GM21390 (cell line): ENCODE results near the gene RPS6KA4.

Experiments used
- ATAC-seq: cut with Tn5 transposase; IDR thresholded peaks from one replicate; pipeline ENCODE4 v1.9.1; 2021; ENCODE audit not compliant: unreplicated experiment

Gene RPS6KA4

DNA sequence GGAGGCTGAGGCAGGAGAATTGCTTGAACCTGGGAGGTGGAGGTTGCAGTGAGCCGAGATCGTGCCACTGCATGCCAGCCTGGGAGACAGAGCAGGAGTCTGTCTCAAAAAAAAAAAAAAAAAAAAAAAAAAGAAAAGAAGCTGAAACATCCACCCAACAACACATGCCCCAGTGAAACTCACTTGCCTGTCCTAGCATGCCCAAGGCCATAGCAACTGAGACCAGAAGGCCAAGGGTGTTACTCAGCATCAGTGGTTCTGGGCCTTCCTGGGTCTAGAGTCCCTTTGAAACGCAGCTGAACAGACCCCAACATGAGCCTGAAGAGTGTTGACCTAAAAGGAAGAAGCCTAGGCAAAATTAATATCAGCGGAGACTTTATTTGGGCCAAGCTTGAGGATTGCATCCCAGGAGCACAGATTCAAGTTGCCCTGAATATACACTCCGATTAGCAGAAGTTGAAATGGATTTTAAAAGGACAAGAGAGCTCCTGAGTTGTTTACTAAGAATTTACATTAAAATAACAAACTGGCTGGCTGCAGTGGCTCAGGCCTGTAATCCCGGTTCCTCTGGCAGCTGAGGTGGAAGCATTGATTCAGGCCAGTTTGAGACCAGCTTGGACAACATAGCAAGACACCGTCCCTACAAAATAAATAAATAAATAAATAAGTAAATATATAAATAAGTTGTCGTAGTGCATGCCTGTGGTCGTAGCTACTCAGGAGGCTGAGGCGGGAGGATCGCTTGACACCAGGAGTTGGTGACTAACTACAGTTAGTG lies 34.1 kb upstream of the RPS6KA4 start:
- no peak for ATAC-seq

DNA sequence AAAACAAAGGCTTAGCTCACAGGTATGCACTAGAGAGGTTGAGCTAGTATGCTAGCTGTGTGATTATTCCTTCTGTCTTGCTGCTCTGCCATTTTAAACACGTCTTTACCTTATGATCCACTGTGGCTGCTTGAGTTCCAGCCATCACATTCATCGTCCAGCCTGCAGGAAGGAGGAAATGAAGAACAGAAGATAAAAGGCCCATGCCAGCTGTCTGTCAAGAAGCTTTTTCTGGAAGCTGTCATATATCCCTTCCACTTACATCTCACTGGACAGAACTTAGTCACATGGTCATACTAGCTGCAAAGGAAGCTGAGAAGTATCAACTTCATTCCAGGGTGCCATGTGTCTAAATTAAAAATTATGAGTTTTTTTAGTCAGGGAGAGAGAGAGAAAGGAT lies 31.6 kb upstream of the RPS6KA4 start:
- no peak for ATAC-seq

DNA sequence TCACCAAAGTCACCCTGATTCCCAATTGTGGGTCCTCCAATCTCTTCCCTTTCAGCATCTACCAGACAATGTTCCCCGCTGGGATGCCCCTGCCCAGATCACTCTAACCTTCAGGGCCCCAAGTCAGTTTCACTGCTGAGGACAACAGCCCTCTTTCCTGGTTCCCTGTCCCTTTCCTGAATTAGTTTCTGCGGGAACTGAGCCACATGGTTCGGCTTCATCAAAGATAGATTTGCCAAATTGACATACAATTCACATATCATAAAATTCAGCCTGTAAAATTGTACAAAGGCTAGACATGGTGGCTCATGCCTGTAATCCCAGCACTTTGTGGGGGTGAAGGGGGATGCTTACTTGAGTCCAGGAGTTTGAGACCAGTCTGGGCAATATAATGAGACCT lies 31.0 kb upstream of the RPS6KA4 start:
- ATAC-seq = no peak

DNA sequence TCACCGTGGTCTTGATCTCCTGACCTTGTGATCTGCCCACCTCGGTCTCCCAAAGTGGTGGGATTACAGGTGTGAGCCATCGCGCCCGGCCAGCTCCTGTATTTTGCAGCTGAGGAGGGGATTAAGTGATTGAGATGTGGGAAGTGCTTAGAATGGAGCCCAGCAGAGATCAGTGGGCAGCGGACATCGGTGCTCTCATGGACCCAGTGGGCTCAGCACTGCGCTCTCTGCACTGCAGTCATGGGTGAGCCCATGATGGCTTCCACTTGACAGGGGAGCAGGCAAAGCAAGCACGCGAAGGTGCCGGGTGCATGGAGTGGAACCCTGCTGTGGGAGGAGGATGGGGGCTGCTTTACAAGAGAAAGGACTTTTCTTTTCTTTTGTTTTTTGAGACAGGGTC lies 28.1 kb upstream of the RPS6KA4 start:
- ATAC-seq = no peak

DNA sequence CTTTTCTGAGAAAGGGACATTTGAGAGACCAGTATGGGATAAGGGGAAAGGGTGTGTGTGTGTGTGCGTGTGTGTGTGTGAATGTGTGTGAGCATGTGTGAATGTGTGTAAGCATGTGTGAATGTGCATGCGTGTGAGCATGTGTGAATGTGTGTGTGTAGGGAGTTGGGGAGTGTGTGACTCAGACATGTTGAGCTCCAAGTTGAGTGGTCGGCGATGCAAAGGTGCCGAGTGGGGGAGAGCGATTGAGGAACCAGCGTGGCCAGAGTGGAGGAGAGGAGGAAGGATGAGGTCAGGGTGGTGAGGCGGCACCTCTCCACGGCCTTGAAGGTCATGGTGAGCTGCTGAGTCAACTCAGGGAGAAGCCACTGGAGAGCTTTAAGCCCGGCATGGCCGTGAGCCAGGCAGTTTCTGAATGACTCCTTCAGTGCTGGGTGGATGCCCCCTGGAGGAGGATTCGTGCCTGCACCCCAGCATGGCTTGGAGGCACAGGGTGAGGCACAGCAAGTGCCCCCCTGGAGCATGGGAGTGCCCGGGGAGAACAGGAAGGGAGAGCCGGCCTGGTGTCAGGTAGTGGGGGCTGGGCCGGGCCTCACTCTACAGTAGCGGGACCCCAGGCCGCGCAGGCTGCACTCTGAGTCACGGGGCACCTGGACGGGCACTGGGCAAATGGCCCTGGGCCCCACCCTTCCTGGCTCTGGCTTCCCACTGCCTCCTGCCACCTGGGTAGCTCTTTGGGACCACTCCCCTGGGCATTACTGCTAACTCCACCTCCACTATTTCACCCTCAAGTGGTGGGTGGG lies 27.2 kb upstream of the RPS6KA4 start:
- ATAC-seq = peak; percentile 48

DNA sequence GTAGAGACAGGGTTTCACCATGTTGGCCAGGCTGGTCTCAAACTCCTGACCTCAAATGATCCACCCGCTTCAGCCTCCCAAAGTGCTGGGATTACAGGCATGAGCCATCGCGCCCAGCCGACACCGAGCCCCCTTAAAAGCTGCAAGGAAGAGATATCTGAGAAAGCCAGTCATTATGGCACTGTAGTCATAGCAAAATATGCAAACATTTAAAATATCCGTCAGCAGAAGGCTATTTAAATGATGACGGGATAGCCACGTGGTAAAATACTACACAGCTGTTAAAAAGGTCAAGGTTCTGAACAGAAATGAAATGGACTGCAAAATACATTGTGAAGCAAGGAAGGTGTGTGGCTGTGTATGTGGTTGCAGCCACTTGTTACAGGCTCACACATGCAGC lies 25.4 kb upstream of the RPS6KA4 start:
- no peak for ATAC-seq

DNA sequence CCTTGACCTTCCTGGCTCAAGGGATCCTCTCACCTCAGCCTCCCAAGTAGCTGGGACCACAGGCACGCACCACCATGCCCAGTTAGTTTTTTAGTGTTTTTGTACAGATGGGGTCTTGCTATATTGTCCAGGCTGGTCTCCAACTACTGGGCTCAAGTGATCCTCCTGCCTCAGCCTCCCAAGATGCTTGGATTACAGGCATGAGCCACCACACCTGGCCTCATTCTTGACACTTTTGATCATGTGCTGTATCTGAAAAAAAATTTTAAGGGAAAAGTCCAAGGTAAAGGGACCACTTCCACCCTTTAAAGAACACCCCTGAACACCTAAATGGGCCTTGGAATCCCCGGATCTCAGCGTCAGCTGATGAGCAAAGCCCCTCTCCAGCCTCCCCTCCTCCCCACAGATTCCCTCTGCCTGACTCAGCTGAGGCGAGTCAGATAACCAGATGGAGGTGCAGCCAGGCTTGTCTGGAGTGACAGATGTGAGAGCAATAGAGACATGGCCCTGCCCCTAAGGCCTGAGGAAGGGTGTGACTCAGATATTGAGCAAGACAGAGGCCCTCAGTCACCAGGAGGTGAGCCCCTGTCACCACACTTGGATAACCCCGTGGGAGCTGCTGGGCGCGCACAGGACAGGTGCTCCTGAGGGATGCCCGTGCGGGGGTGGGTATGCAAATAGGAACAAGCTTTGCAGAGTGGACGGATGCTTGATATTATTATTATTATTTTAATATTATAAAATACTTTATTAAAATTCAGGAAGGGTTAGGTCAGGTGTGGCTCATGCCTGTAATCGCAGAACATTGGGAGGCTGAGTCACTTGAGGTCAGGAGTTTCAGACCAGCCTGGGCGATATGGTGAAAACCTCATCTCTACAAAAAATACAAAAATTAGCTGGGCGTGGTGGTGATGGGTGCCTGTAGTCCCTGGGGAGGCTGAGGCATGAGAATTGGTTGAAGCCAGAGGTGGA lies 23.9 kb upstream of the RPS6KA4 start:
- peak; percentile 72 for ATAC-seq

DNA sequence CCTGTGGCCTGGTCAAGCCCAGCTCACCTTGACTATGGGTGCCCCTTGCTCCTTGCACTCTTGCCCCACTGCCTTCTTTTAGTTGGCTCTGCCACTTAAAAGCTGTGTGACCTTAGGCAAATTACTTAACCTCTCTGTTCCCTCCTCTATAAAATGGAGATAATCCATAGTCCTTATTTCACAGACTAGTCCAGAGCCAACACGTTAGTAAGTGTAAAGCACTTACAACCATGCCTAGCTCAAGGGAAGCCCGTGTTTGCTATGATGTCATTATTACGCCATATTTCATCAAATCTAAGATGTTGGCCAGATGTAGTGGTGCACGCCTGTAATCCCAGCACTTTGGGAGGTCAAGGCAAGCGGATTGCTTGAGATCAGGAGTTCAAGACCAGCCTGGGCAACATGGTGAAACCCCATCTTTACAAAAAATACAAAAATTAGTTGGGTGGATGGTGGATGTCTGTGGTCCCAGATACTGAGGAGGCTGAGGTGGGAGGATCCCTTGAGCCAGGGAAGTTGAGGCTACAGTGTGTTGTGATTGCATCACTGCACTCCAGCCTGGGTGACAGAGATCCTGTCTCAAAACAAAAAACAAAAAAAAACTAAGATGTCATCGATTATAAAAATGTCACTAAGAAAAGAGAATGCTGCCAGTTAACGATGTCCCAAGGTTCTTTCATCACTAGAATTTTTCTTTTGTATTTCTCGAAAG lies 21.3 kb upstream of the RPS6KA4 start:
- no peak for ATAC-seq

DNA sequence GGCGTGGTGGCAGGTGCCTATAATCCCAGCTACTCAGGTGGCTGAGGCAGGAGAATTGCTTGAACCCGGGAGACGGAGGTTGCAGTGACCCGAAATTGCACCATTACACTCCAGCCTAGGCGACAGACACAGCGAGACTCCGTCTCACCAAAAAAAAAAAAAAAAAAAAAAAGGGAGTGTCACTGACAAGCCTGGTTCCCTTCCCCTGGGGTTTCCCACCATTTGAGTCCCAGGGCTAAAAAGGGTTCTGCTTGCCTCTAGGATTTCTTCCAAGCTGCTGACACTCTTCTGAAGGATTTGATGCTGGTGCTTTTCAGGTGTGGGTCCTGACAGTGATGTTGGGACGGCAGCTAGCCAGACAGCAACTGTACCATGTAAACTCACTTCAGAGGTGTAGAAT lies 20.2 kb upstream of the RPS6KA4 start:
- no peak for ATAC-seq

DNA sequence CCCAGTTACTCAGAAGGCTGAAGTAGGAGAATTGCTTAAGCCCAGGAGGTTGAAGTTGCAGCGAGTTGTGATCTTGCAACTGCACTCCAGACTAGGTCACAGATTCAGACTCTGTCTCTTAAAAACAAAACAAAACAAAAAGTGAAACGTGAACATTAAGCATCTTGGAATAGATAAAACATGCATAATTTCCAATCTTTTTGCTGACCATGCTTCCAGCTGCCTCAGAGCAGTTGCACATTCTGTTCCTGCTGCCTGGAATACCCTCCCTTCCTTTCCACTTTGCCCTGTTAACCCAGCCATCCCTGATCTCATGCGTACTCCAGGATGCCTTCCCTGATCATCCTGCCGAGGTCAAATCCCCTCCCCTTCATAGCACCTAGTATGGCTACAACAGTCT lies 19.7 kb upstream of the RPS6KA4 start:
- ATAC-seq = no peak

DNA sequence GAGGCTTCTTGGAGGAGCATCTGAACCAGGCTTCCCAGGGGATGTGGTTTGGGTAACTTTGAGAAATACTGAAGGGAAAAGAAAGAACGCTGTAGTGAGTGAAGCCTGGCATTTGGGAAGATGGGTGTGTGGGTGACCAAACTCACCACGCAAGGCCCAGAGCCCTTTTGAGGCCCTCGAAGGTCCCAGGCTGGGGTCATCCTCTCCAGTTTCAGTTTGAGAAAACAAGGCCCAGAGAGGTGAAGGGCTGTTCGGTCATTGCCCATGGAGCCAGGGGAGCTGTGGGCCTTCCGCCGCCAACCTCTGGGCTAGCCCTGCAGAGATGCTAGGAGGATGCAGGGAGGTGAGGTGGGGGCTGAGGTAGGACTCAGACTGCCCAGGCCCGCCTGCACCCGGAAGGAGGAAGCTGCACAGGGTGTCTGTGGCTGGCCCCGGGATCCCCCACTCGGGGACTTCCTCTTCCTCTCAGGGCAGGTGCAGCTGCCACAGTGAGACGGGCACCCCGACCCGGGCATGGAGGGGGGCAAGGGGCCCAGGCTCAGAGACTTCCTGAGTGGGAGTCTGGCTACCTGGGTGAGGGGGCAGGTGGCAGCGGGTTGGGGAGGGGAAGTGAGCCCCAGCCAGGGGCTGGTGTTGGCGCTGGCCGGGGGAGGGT lies 19.1 kb upstream of the RPS6KA4 start, which contains the start of gene CCDC88B:
TSS of gene CCDC88B (plus strand) at position 451 of the 655 bp plus-strand sequence. CDS start at position 514, 63 bp downstream.
- peak; percentile 50 for ATAC-seq

DNA sequence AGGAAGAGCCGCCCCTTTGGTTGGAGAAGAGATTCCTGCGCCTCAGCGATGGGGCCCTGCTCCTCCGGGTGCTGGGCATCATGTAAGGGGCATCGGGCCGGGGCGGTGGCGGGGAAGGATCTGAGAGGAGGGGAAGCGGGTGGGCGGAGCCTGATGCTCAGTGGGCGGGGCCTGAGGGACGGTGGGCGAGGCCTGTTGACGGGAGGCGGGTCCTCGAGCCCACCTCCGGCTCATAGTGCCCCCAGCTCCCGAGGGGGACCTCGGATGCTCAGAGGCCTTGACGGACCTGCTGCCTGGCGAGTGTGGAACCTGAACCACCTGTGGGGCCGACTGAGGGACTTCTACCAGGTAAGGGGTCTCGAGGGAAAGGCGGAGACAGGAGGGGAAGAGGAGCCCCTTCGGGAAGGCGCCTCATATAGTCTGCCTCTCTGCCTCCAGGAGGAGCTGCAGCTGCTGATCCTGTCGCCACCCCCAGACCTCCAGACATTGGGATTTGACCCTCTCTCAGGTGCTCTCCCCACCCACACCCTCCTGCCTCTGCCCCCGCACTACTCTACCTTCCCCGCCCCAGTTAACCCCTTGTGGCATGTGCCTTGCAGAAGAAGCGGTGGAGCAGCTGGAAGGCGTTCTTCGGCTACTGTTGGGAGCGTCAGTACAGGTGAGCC lies 18.2 kb upstream of the RPS6KA4 start:
- ATAC-seq = peak; percentile 48

DNA sequence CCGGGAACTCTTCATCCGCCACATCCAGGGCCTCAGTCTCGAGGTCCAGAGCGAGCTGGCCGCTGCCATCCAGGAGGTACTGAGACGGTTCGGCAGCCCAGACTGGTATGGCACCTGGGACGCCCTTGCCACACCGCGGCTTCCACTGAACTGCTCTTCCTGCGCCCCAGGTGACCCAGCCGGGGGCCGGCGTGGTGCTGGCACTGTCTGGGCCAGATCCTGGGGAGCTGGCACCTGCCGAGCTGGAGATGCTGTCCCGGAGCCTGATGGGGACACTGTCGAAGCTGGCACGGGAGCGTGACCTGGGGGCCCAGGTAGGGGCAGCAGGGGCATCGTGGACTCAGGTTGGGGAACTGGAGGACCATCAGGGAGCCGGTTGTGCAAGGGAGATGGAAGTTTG lies 17.5 kb upstream of the RPS6KA4 start:
- no peak for ATAC-seq

DNA sequence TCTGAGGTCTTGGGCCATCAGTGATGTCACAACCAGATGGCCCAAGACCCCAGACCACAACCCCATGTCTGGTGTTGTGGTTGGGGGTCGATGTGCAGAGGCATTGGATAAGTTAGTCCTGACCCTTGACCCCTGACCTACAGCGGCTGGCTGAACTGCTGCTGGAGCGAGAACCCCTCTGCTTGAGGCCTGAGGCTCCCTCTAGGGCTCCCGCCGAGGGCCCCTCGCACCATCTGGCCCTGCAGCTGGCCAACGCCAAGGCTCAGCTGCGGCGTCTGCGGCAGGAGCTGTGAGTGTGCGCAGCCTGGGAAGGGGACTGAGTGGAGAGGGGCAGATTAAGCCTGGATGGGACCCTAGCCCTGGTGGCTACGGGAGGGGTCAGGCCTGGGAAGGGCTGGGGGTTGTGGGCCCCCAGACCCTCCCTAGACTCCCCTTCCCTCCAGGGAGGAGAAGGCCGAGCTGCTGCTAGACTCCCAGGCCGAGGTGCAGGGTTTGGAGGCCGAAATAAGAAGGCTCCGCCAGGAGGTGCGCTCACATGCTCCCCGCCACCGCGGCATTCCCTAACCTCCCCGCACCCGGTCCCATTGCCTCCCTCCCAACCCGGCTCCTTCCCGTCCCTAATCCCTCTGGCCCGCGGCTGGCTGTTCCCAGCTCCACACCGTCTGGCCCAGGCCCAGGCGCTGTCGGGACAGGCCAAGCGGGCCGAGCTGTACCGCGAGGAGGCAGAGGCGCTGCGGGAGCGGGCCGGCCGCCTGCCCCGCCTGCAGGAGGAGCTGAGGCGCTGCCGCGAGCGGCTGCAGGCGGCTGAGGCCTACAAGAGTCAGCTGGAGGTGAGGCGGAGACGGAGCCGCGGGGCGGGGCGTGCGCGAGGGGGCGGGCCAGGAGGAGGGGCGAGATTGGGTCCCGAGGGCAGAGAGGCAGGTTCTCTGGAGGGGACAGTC lies 16.8 kb upstream of the RPS6KA4 start:
- ATAC-seq = no peak

DNA sequence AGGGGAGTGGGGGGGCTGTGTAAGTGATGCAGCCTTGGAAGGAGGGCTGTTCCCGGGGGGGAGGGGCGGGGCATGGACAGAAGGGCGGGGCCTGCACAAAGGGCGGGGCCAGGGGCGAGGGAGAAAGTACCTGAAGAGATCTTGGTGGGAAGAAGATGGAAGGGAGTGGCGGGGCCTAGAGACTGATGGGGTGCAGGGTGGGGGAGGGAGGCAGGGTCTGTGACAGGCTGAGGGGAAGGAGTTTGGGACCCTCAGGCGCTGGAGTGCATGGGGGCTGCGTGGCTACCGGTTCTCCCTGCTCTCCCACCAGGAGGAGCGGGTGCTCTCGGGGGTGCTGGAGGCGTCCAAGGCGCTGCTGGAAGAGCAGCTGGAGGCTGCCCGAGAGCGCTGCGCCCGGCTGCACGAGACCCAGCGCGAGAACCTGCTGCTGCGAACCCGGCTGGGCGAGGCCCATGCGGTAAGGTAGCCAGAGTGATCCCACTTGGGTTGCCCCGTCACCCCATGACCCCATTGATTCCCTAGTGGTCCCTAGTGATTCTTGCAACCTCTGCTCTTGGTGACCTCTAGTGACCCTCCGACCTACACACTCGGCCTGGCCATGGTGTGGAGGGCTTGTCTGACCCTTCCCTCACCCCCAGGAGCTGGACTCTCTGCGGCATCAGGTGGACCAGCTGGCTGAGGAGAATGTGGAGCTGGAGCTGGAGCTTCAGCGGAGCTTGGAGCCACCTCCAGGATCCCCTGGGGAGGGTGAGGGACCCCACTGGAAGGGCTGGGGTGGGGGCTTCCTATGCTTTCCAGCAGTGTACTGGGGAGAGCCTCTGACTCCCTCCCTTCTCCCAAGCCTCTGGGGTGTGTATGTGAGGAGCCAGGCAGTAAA lies 15.9 kb upstream of the RPS6KA4 start:
- no peak for ATAC-seq

DNA sequence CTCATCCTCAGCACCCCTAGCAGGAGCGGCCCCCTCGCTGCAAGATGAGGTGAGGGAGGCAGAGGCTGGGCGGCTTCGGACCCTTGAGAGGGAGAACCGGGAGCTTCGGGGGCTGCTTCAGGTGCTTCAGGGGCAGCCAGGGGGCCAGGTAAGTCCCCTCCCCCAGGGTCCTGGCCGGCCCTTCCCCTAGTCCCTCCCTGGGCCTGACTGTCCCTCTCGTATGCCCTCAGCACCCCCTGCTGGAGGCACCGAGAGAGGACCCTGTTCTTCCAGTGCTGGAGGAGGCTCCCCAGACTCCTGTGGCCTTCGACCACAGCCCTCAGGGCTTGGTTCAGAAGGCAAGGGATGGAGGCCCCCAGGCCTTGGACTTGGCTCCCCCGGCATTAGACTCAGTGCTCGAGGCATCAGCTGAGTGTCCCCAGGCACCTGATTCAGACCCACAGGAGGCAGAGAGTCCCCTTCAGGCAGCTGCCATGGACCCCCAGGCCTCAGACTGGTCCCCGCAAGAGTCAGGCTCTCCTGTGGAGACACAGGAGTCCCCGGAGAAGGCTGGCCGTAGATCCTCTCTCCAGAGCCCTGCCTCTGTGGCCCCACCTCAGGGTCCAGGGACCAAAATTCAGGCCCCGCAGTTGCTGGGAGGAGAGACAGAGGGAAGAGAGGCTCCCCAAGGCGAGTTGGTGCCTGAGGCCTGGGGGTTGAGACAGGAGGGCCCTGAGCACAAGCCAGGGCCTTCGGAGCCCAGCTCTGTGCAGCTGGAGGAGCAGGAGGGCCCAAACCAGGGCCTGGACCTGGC lies 15.0 kb upstream of the RPS6KA4 start:
- ATAC-seq = no peak

DNA sequence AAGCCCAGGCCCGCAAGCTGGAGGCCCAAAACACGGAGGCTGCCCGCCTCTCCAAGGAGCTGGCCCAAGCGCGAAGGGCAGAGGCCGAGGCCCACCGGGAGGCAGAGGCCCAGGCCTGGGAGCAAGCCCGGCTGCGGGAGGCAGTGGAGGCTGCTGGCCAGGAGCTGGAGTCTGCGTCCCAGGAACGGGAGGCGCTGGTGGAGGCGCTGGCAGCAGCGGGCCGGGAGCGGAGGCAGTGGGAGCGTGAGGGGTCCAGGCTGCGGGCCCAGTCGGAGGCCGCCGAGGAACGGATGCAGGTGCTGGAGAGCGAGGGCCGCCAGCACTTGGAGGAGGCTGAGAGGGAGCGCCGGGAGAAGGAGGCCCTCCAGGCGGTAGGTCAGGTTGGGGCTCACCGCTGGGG lies 14.2 kb upstream of the RPS6KA4 start:
- no peak for ATAC-seq
